Measurements from ENCODE around the gene FAM98B. TPM values are rescaled to one million over a fixed set of nuclear protein-coding genes. Genes with fewer than 3 reads are reported as not detected.
A peak's percentile ranks its signal among the peaks of the same experiment; 100 is the strongest.

Gene FAM98B
- total and polyA plus RNA-seq, 4 donors = 7.4 to 61.9 (median 48.4) TPM

GRCh38 chr15:38516626-38517025 lies 62.7 kb downstream of the FAM98B start:
- no peak overlapping the region for H3K27ac ChIP-seq (ENCODE audit: low read depth, low read length)
- peaks cover 3% of the 10 kb centered on the region for H3K4me1 ChIP-seq (ENCODE audit: control insufficient read depth, insufficient read depth, low read length)
- no peak overlapping the region for H3K4me3 ChIP-seq (ENCODE audit: low read depth, low read length)
- no peaks in the 10 kb centered on the region for H3K27me3 ChIP-seq (ENCODE audit: control insufficient read depth, insufficient read depth, low read length)
- no peaks in the 10 kb centered on the region for H3K36me3 ChIP-seq (ENCODE audit: control insufficient read depth, insufficient read depth, low read length)
- H3K9me3 ChIP-seq (ENCODE audit: control insufficient read depth, insufficient read depth, low read length) = no peaks in the 10 kb centered on the region
- WGBS (ENCODE audit: insufficient coverage) = 45% methylated on average over 2 of the region's 5 CpGs
- peak in 1 of 6 donors; percentile 9 for DNase-seq (ENCODE audit: low read depth in 4 of 6, low spot score in 6 of 6)

GRCh38 chr15:38517312-38517975 lies 63.5 kb downstream of the FAM98B start:
- no peak for DNase-seq (ENCODE audit: low read depth in 4 of 6, low spot score in 6 of 6)
- no peaks in the 10 kb centered on the region for H3K27me3 ChIP-seq (ENCODE audit: control insufficient read depth, insufficient read depth, low read length)
- peaks cover 3% of the 10 kb centered on the region for H3K4me1 ChIP-seq (ENCODE audit: control insufficient read depth, insufficient read depth, low read length)
- 100% methylated on average over 1 of the region's 2 CpGs for WGBS (ENCODE audit: insufficient coverage)
- H3K36me3 ChIP-seq (ENCODE audit: control insufficient read depth, insufficient read depth, low read length) = no peaks in the 10 kb centered on the region
- no peak overlapping the region for H3K4me3 ChIP-seq (ENCODE audit: low read depth, low read length)
- no peaks in the 10 kb centered on the region for H3K9me3 ChIP-seq (ENCODE audit: control insufficient read depth, insufficient read depth, low read length)
- no peak overlapping the region for H3K27ac ChIP-seq (ENCODE audit: low read depth, low read length)

GRCh38 chr15:38518084-38518483 lies 64.2 kb downstream of the FAM98B start:
- H3K4me3 ChIP-seq (ENCODE audit: low read depth, low read length) = no peak overlapping the region
- no peak for DNase-seq (ENCODE audit: low read depth in 4 of 6, low spot score in 6 of 6)
- H3K27ac ChIP-seq (ENCODE audit: low read depth, low read length) = no peak overlapping the region
- H3K27me3 ChIP-seq (ENCODE audit: control insufficient read depth, insufficient read depth, low read length) = no peaks in the 10 kb centered on the region
- no peaks in the 10 kb centered on the region for H3K9me3 ChIP-seq (ENCODE audit: control insufficient read depth, insufficient read depth, low read length)
- 83% methylated on average over 1 of the region's 4 CpGs for WGBS (ENCODE audit: insufficient coverage)
- peaks cover 3% of the 10 kb centered on the region for H3K4me1 ChIP-seq (ENCODE audit: control insufficient read depth, insufficient read depth, low read length)
- no peaks in the 10 kb centered on the region for H3K36me3 ChIP-seq (ENCODE audit: control insufficient read depth, insufficient read depth, low read length)

GRCh38 chr15:38520035-38520434 lies 66.1 kb downstream of the FAM98B start:
- peak in 4 of 6 donors; percentile 15 to 64 (median 28) for DNase-seq (ENCODE audit: low read depth in 4 of 6, low spot score in 6 of 6)
- Histone ChIP-seq H3K4me3 (ENCODE audit: low read depth, low read length) (no peak overlapping the region), H3K27me3 (ENCODE audit: control insufficient read depth, insufficient read depth, low read length) (no peaks in the 10 kb centered on the region), H3K9me3 (ENCODE audit: control insufficient read depth, insufficient read depth, low read length) (no peaks in the 10 kb centered on the region), H3K27ac (ENCODE audit: low read depth, low read length) (no peak overlapping the region), H3K36me3 (ENCODE audit: control insufficient read depth, insufficient read depth, low read length) (no peaks in the 10 kb centered on the region), H3K4me1 (ENCODE audit: control insufficient read depth, insufficient read depth, low read length) (peaks cover 3% of the 10 kb centered on the region)
- WGBS (ENCODE audit: insufficient coverage) = 10% methylated on average over 2 of the region's 3 CpGs

GRCh38 chr15:38521316-38521715 lies 67.4 kb downstream of the FAM98B start:
- H3K4me1 ChIP-seq (ENCODE audit: control insufficient read depth, insufficient read depth, low read length) = peaks cover 3% of the 10 kb centered on the region
- no peaks in the 10 kb centered on the region for H3K9me3 ChIP-seq (ENCODE audit: control insufficient read depth, insufficient read depth, low read length)
- no peaks in the 10 kb centered on the region for H3K36me3 ChIP-seq (ENCODE audit: control insufficient read depth, insufficient read depth, low read length)
- 48% methylated on average over 4 of the region's 5 CpGs for WGBS (ENCODE audit: insufficient coverage)
- H3K4me3 ChIP-seq (ENCODE audit: low read depth, low read length) = no peak overlapping the region
- no peak overlapping the region for H3K27ac ChIP-seq (ENCODE audit: low read depth, low read length)
- H3K27me3 ChIP-seq (ENCODE audit: control insufficient read depth, insufficient read depth, low read length) = no peaks in the 10 kb centered on the region
- DNase-seq (ENCODE audit: low read depth in 4 of 6, low spot score in 6 of 6) = peak in 2 of 6 donors; percentile 15 to 20

GRCh38 chr15:38522922-38523321 lies 69.0 kb downstream of the FAM98B start:
- no peaks in the 10 kb centered on the region for H3K9me3 ChIP-seq (ENCODE audit: control insufficient read depth, insufficient read depth, low read length)
- no peak overlapping the region for H3K27ac ChIP-seq (ENCODE audit: low read depth, low read length)
- 65% methylated on average over 3 of the region's 4 CpGs for WGBS (ENCODE audit: insufficient coverage)
- H3K27me3 ChIP-seq (ENCODE audit: control insufficient read depth, insufficient read depth, low read length) = no peaks in the 10 kb centered on the region
- DNase-seq (ENCODE audit: low read depth in 4 of 6, low spot score in 6 of 6) = no peak
- H3K4me1 ChIP-seq (ENCODE audit: control insufficient read depth, insufficient read depth, low read length) = peaks cover 3% of the 10 kb centered on the region
- H3K36me3 ChIP-seq (ENCODE audit: control insufficient read depth, insufficient read depth, low read length) = no peaks in the 10 kb centered on the region
- no peak overlapping the region for H3K4me3 ChIP-seq (ENCODE audit: low read depth, low read length)

- H3K9me3 ChIP-seq (ENCODE audit: control insufficient read depth, insufficient read depth, low read length) = no peaks in the 10 kb centered on the region
- no peak for DNase-seq (ENCODE audit: low read depth in 4 of 6, low spot score in 6 of 6)
- H3K27me3 ChIP-seq (ENCODE audit: control insufficient read depth, insufficient read depth, low read length) = no peaks in the 10 kb centered on the region
- peaks cover 3% of the 10 kb centered on the region for H3K4me1 ChIP-seq (ENCODE audit: control insufficient read depth, insufficient read depth, low read length)
- no peak overlapping the region for H3K27ac ChIP-seq (ENCODE audit: low read depth, low read length)
- H3K36me3 ChIP-seq (ENCODE audit: control insufficient read depth, insufficient read depth, low read length) = no peaks in the 10 kb centered on the region
- no peak overlapping the region for H3K4me3 ChIP-seq (ENCODE audit: low read depth, low read length)
- 97% methylated on average over 4 of the region's 5 CpGs for WGBS (ENCODE audit: insufficient coverage)
Measured at GRCh38 chr15:38524156-38524555, 70.2 kb downstream of the FAM98B start.

- DNase-seq (ENCODE audit: low read depth in 4 of 6, low spot score in 6 of 6) = no peak
- Histone ChIP-seq H3K4me3 (ENCODE audit: low read depth, low read length) (no peak overlapping the region), H3K27me3 (ENCODE audit: control insufficient read depth, insufficient read depth, low read length) (no peaks in the 10 kb centered on the region), H3K27ac (ENCODE audit: low read depth, low read length) (no peak overlapping the region), H3K4me1 (ENCODE audit: control insufficient read depth, insufficient read depth, low read length) (peaks cover 3% of the 10 kb centered on the region), H3K36me3 (ENCODE audit: control insufficient read depth, insufficient read depth, low read length) (no peaks in the 10 kb centered on the region), H3K9me3 (ENCODE audit: control insufficient read depth, insufficient read depth, low read length) (no peaks in the 10 kb centered on the region)
- 97% methylated on average over 5 of the region's 6 CpGs for WGBS (ENCODE audit: insufficient coverage)
Measured at GRCh38 chr15:38525489-38525888, 71.6 kb downstream of the FAM98B start.

- 98% methylated on average over 2 of the region's 2 CpGs for WGBS (ENCODE audit: insufficient coverage)
Measured at GRCh38 chr15:38526158-38526557, 72.2 kb downstream of the FAM98B start.

GRCh38 chr15:38528294-38528693 lies 74.4 kb downstream of the FAM98B start:
- DNase-seq (ENCODE audit: low read depth in 4 of 6, low spot score in 6 of 6) = no peak
- no peaks in the 10 kb centered on the region for H3K27me3 ChIP-seq (ENCODE audit: control insufficient read depth, insufficient read depth, low read length)
- no peaks in the 10 kb centered on the region for H3K4me1 ChIP-seq (ENCODE audit: control insufficient read depth, insufficient read depth, low read length)
- no peaks in the 10 kb centered on the region for H3K36me3 ChIP-seq (ENCODE audit: control insufficient read depth, insufficient read depth, low read length)
- WGBS (ENCODE audit: insufficient coverage) = no CpG with 5 or more reads among the region's 1 CpG
- no peaks in the 10 kb centered on the region for H3K9me3 ChIP-seq (ENCODE audit: control insufficient read depth, insufficient read depth, low read length)
- H3K4me3 ChIP-seq (ENCODE audit: low read depth, low read length) = no peak overlapping the region
- no peak overlapping the region for H3K27ac ChIP-seq (ENCODE audit: low read depth, low read length)

More at GRCh38 chr15:38526158-38526557, 72.2 kb downstream of the FAM98B start:
- Histone ChIP-seq H3K27me3 (ENCODE audit: control insufficient read depth, insufficient read depth, low read length) (no peaks in the 10 kb centered on the region), H3K9me3 (ENCODE audit: control insufficient read depth, insufficient read depth, low read length) (no peaks in the 10 kb centered on the region), H3K36me3 (ENCODE audit: control insufficient read depth, insufficient read depth, low read length) (no peaks in the 10 kb centered on the region), H3K4me3 (ENCODE audit: low read depth, low read length) (no peak overlapping the region), H3K4me1 (ENCODE audit: control insufficient read depth, insufficient read depth, low read length) (peaks cover 3% of the 10 kb centered on the region), H3K27ac (ENCODE audit: low read depth, low read length) (no peak overlapping the region)
- DNase-seq (ENCODE audit: low read depth in 4 of 6, low spot score in 6 of 6) = no peak
